Endothelial cell of umbilical vein (primary cell): ENCODE results near the gene RHBDF1.

ENCODE experiments used
- CTCF ChIP-seq, 2 donors: IDR thresholded peaks; 1 replicate in 1 of 2; 2 replicates in 1 of 2; pipeline ENCODE4 v1.5.1; 2011; ENCODE audit warnings: low read length in 2 of 2, mild to moderate bottlenecking in 2 of 2, moderate library complexity in 2 of 2, control low read depth in 1 of 2, inconsistent platforms in 1 of 2, low read depth in 1 of 2; ENCODE audit not compliant: insufficient read depth in 1 of 2; ENCODE audit errors: extremely low read depth in 1 of 2
- EZH2 ChIP-seq: IDR thresholded peaks from 2 replicates; pipeline ENCODE4 v1.6.1; 2012; ENCODE audit warnings: borderline replicate concordance, low read depth, mild to moderate bottlenecking, moderate library complexity, low read length, inconsistent platforms; ENCODE audit not compliant: severe bottlenecking
- FOS ChIP-seq: IDR thresholded peaks from 2 replicates; pipeline ENCODE4 v1.6.1; 2011; ENCODE audit warnings: mild to moderate bottlenecking, low read length, moderate library complexity, borderline replicate concordance; ENCODE audit not compliant: insufficient read depth
- JUN ChIP-seq: IDR thresholded peaks from 2 replicates; pipeline ENCODE4 v1.6.1; 2011; ENCODE audit warnings: borderline replicate concordance, low read depth; ENCODE audit not compliant: insufficient read length, insufficient read depth
- MYC ChIP-seq: IDR thresholded peaks from one replicate; pipeline ENCODE4 v1.6.1; 2011; ENCODE audit warnings: mild to moderate bottlenecking, low read depth, low read length
- POLR2A ChIP-seq: IDR thresholded peaks from 2 replicates; pipeline ENCODE4 v1.6.1; 2012; ENCODE audit warnings: low read depth, mild to moderate bottlenecking, control low read depth, low read length
- POLR2AphosphoS5 ChIP-seq: IDR thresholded peaks from 2 replicates; pipeline ENCODE4 v1.6.1; 2012; ENCODE audit warnings: low read depth, mild to moderate bottlenecking, control low read depth, low read length, moderate library complexity; ENCODE audit not compliant: insufficient read depth
- TF ChIP-seq, protein P1 (sequence below): IDR thresholded peaks from 2 replicates; pipeline ENCODE4 v1.6.1; 2011; ENCODE audit not compliant: insufficient read depth, insufficient read length

DNA sequence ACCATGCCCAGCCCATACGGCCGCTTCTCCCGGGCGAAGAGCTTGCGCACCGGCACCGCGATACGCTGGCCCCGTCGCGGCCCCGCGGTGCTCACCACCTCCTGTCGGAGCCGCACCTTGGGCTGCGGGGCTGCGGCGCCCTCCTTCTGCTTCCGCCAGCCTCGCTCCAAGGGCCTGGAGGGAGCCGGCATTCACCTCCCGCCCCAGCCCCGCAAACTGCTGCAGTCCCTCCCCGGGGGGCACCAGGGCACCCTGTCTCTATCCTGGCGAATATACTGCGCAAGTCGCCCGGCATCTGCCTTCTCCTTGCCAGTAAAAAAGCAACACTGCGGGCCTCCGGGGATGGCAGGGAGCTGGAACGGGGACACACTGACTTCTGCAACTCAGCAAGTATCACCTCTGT lies 10.6 kb downstream of the RHBDF1 start:
- no peak for TF ChIP-seq CTCF (IDR thresholded peaks at IDR 0.05; ENCODE audit: extremely low read depth in 1 of 2, insufficient read depth in 1 of 2, low read depth in 1 of 2, low read length in 2 of 2)
- TF ChIP-seq POLR2A = no peak
- no peak for TF ChIP-seq FOS
- TF ChIP-seq EZH2 = no peak
- no peak for TF ChIP-seq POLR2AphosphoS5
- TF ChIP-seq JUN = no peak
- no peak for TF ChIP-seq MYC
- TF ChIP-seq, protein P1, sequence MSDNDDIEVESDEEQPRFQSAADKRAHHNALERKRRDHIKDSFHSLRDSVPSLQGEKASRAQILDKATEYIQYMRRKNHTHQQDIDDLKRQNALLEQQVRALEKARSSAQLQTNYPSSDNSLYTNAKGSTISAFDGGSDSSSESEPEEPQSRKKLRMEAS = no peak
